Psoas muscle (tissue), 8 donors: ENCODE data around the gene BCAS3. TPM values are rescaled to one million over a fixed set of nuclear protein-coding genes. Genes with fewer than 3 reads are reported as not detected.
A peak's percentile ranks its signal among the peaks of the same experiment; 100 is the strongest.

ENCODE experiments used
- ATAC-seq, 4 donors: fragments of 200-7000 bp; cut with Tn5 transposase; one replicate each; pipeline ENCODE4 v1.9.1; 2020; ENCODE audit warnings: moderate library complexity in 3 of 4, mild to moderate bottlenecking in 2 of 4
- DNase-seq, 2 donors: peaks; one replicate each; pipeline ENCODE4 v3.0.0-alpha.2; 2020
- H3K27ac ChIP-seq: fragments of 200-600 bp; one replicate; pipeline ENCODE4 v1.8.0; 2022
- H3K27me3 ChIP-seq, 3 donors: fragments of 200-600 bp in 1 of 3; one replicate each; pipeline versions ENCODE4 v1.6.1 to v1.8.0; 2013 to 2022; ENCODE audit warnings: low read length in 2 of 3, mild to moderate bottlenecking in 2 of 3, moderate library complexity in 1 of 3; ENCODE audit not compliant: insufficient read depth in 3 of 3
- H3K36me3 ChIP-seq, 2 donors: fragments of 200-600 bp in 1 of 2; one replicate each; pipeline versions ENCODE4 v1.6.1 to v1.8.0; 2013 to 2022; ENCODE audit warnings: low read depth in 1 of 2, mild to moderate bottlenecking in 1 of 2, moderate library complexity in 1 of 2; ENCODE audit not compliant: insufficient read depth in 1 of 2
- H3K4me1 ChIP-seq: fragments of 200-600 bp; one replicate; pipeline ENCODE4 v1.8.0; 2022
- H3K4me3 ChIP-seq: fragments of 200-600 bp; one replicate; pipeline ENCODE4 v1.8.0; 2022; ENCODE audit warnings: mild to moderate bottlenecking
- H3K9me3 ChIP-seq: fragments of 200-600 bp; one replicate; pipeline ENCODE4 v1.8.0; 2022
- CTCF ChIP-seq: fragments of 200-600 bp; IDR thresholded peaks from one replicate; pipeline ENCODE4 v1.8.0; 2022; ENCODE audit warnings: antibody characterized with exemption
- WGBS, 3 donors: extraction: QIAGEN DNeasy Blood & Tissue Kit; methylation state at CpG; one replicate each; pipeline versions ENCODE4 v1.1.6 to v1.1.7; 2013; 5-methylcytosine and 5-hydroxymethylcytosine counted together
- intact Hi-C, 2 donors: fragments of 100-400 bp; cut with DNase I; formaldehyde crosslinking; loops; one replicate each; pipeline versions ENCODE4 v1.11.0 to v1.14.2; 2022
- polyA plus RNA-seq, 3 donors: library from polyadenylated mRNA; stranded (reverse); fragments of 200-250 nt; gene quantifications; one replicate each; pipeline ENCODE4 v1.2.3, GENCODE V29; 2013
- total RNA-seq, 4 donors: library from RNA; stranded (reverse); fragmentation: NEBNext Ultra II Directional in 2 of 4; extraction: Animal tissue kit (Norgen Biotek cat#: 25700) in 2 of 4; gene quantifications; one replicate each; pipeline versions ENCODE4 v1.2.1 to v1.2.4, GENCODE V29; 2021 to 2023
- donor health status: healthy with polysubstance abuse.
- donor health status: DM: no; HTN: no; CAD: no; lungs with moderate emphysema.
- donor health status: Bipolar disorder and iron deficiency.
- donor health status: healthy.
- donor health status: DM: yes; HTN: yes; CAD: no.
- donor health status: DM: no; HTN: no; CAD: no.
- donor health status: DM: no; HTN: no; CAD: no.
- donor health status: DM: yes; HTN: yes; CAD: no.

Gene BCAS3
- total and polyA plus RNA-seq, 7 donors, result 2.4 to 28.8 (median 15.0) TPM

- DNase-seq (no peak), ATAC-seq (no peak)
- Histone ChIP-seq H3K36me3 (no peaks in the 10 kb centered on the region), H3K9me3 (no peaks in the 10 kb centered on the region), H3K4me3 (no peak overlapping the region), H3K4me1 (no peaks in the 10 kb centered on the region), H3K27me3 (no peaks in the 10 kb centered on the region), H3K27ac (no peak overlapping the region)
- intact Hi-C loops, result no loop called here
- no peak for TF ChIP-seq CTCF
- WGBS, 3 donors, result 80 to 82% (median 81%) methylated on average over 2 of the region's 2 CpGs
Measured at GRCh38 chr17:61127960-61128359, 450.3 kb downstream of the BCAS3 start.

- ATAC-seq, result no peak
- H3K4me1 ChIP-seq, result no peaks in the 10 kb centered on the region
- H3K4me3 ChIP-seq, result no peak overlapping the region
- intact Hi-C loops, result no loop called here
- TF ChIP-seq CTCF, result no peak
- H3K9me3 ChIP-seq, result no peaks in the 10 kb centered on the region
- H3K27ac ChIP-seq, result peak overlapping the region; percentile 32
- H3K27me3 ChIP-seq, result no peaks in the 10 kb centered on the region
- DNase-seq, result no peak
- 34 to 39% (median 38%) methylated on average over 8 of the region's 8 CpGs for WGBS, 3 donors
- H3K36me3 ChIP-seq, result no peaks in the 10 kb centered on the region
Measured at GRCh38 chr17:61128661-61129115, 451.0 kb downstream of the BCAS3 start.

- no peaks in the 10 kb centered on the region for H3K36me3 ChIP-seq
- H3K4me3 ChIP-seq, result no peak overlapping the region
- intact Hi-C loops, result no loop called here
- no peak for ATAC-seq
- H3K27me3 ChIP-seq, result no peaks in the 10 kb centered on the region
- 80 to 86% (median 82%) methylated on average over 7 of the region's 7 CpGs for WGBS, 3 donors
- DNase-seq, result no peak
- peak overlapping the region; percentile 33 for H3K27ac ChIP-seq
- H3K9me3 ChIP-seq, result no peaks in the 10 kb centered on the region
- no peak for TF ChIP-seq CTCF
- no peaks in the 10 kb centered on the region for H3K4me1 ChIP-seq
Measured at GRCh38 chr17:61129267-61130254, 451.9 kb downstream of the BCAS3 start.

- DNase-seq (no peak), ATAC-seq (no peak)
- Histone ChIP-seq H3K9me3 (no peaks in the 10 kb centered on the region), H3K27ac (no peak overlapping the region), H3K36me3 (no peaks in the 10 kb centered on the region), H3K27me3 (no peaks in the 10 kb centered on the region), H3K4me1 (no peaks in the 10 kb centered on the region), H3K4me3 (no peak overlapping the region)
- no peak for TF ChIP-seq CTCF
- WGBS, 3 donors, result 91 to 94% (median 92%) methylated on average over 4 of the region's 4 CpGs
- intact Hi-C loops, result no loop called here
Measured at GRCh38 chr17:61130330-61130729, 452.7 kb downstream of the BCAS3 start.
